Astrocyte (in vitro differentiated cells and primary cell): ENCODE data around the gene SLC16A12. TPM values are rescaled to one million over a fixed set of nuclear protein-coding genes. Genes with fewer than 3 reads are reported as not detected.
"Not testable (repeated sequence)": the region's sequence is repeated elsewhere in the genome, so short reads cannot be mapped to it uniquely, and the experiment has no call there.

Experiments used
- DNase-seq: peaks from one replicate; pipeline ENCODE4 v3.0.0-alpha.2; 2010; ENCODE audit warnings: low read depth
- FAIRE-seq: peaks from 2 replicates; lab custom pipeline; 2011; peaks lifted over from hg19 to GRCh38; lab: Jason Lieb, UNC
- H2AFZ ChIP-seq: 2 replicates; pipeline ENCODE4 v1.6.0; 2012; ENCODE audit warnings: low read depth, low read length, inconsistent platforms
- H3K27ac ChIP-seq: 2 replicates; pipeline ENCODE4 v1.5.1; 2011; ENCODE audit warnings: low read depth, low read length, inconsistent platforms
- H3K27me3 ChIP-seq: 2 replicates; pipeline ENCODE4 v1.6.0; 2011; ENCODE audit warnings: low read length, inconsistent platforms; ENCODE audit not compliant: insufficient read depth
- H3K36me3 ChIP-seq: 2 replicates; pipeline ENCODE4 v1.5.1; 2011; ENCODE audit warnings: low read length, inconsistent platforms; ENCODE audit not compliant: insufficient read depth
- H3K4me1 ChIP-seq: 2 replicates; pipeline ENCODE4 v1.5.1; 2011; ENCODE audit warnings: low read length, inconsistent platforms; ENCODE audit not compliant: insufficient read depth
- H3K4me2 ChIP-seq: 2 replicates; pipeline ENCODE4 v1.6.0; 2012; ENCODE audit warnings: low read length, inconsistent platforms
- H3K4me3 ChIP-seq: 2 replicates; pipeline ENCODE4 v1.5.1; 2011; ENCODE audit warnings: low read depth, mild to moderate bottlenecking, low read length, inconsistent platforms; ENCODE audit not compliant: insufficient read depth
- H3K79me2 ChIP-seq: 2 replicates; pipeline ENCODE4 v1.6.0; 2012; ENCODE audit warnings: mild to moderate bottlenecking, low read length, inconsistent platforms; ENCODE audit not compliant: insufficient read depth
- H3K9ac ChIP-seq: 2 replicates; pipeline ENCODE4 v1.6.0; 2012; ENCODE audit warnings: mild to moderate bottlenecking, low read length, inconsistent platforms
- H3K9me3 ChIP-seq: 2 replicates; pipeline ENCODE4 v1.5.1; 2012; ENCODE audit warnings: low read depth, mild to moderate bottlenecking, low read length, inconsistent platforms; ENCODE audit not compliant: insufficient read depth
- H4K20me1 ChIP-seq: 2 replicates; pipeline ENCODE4 v1.6.0; 2012; ENCODE audit warnings: low read length, inconsistent platforms; ENCODE audit not compliant: insufficient read depth
- H3K27ac Mint-ChIP-seq: one replicate; pipeline ENCODE4 v1.8.0; 2021; ENCODE audit warnings: mild to moderate bottlenecking, mixed read lengths; ENCODE audit not compliant: unreplicated experiment
- H3K27me3 Mint-ChIP-seq: one replicate; pipeline ENCODE4 v1.8.0; 2021; ENCODE audit warnings: low read depth, mixed read lengths; ENCODE audit not compliant: unreplicated experiment
- H3K36me3 Mint-ChIP-seq: one replicate; pipeline ENCODE4 v1.8.0; 2021; ENCODE audit warnings: low read depth, mixed read lengths; ENCODE audit not compliant: unreplicated experiment
- H3K4me1 Mint-ChIP-seq: one replicate; pipeline ENCODE4 v1.8.0; 2021; ENCODE audit warnings: low read depth, mixed read lengths; ENCODE audit not compliant: unreplicated experiment
- H3K4me3 Mint-ChIP-seq: one replicate; pipeline ENCODE4 v1.8.0; 2021; ENCODE audit warnings: mild to moderate bottlenecking, moderate library complexity, mixed read lengths; ENCODE audit not compliant: unreplicated experiment
- H3K9me3 Mint-ChIP-seq: one replicate; pipeline ENCODE4 v1.8.0; 2021; ENCODE audit warnings: mild to moderate bottlenecking, mixed read lengths; ENCODE audit not compliant: unreplicated experiment
- EZH2 ChIP-seq: IDR thresholded peaks from 2 replicates; pipeline ENCODE4 v1.6.1; 2012; ENCODE audit warnings: mild to moderate bottlenecking, low read length, inconsistent platforms; ENCODE audit not compliant: insufficient read depth
- total RNA-seq: library from RNA; stranded (reverse); gene quantifications from 2 replicates; pipeline ENCODE4 v1.2.1, GENCODE V29; 2021
- TF ChIP-seq, protein P1 (sequence below): IDR thresholded peaks from 2 replicates; pipeline ENCODE4 v1.5.1; 2011; ENCODE audit warnings: low read depth, mild to moderate bottlenecking, inconsistent platforms, low read length, moderate library complexity; ENCODE audit not compliant: insufficient read depth

Gene SLC16A12
- total RNA-seq, 1 donor from 2014 or later, result 0.59 TPM

DNA sequence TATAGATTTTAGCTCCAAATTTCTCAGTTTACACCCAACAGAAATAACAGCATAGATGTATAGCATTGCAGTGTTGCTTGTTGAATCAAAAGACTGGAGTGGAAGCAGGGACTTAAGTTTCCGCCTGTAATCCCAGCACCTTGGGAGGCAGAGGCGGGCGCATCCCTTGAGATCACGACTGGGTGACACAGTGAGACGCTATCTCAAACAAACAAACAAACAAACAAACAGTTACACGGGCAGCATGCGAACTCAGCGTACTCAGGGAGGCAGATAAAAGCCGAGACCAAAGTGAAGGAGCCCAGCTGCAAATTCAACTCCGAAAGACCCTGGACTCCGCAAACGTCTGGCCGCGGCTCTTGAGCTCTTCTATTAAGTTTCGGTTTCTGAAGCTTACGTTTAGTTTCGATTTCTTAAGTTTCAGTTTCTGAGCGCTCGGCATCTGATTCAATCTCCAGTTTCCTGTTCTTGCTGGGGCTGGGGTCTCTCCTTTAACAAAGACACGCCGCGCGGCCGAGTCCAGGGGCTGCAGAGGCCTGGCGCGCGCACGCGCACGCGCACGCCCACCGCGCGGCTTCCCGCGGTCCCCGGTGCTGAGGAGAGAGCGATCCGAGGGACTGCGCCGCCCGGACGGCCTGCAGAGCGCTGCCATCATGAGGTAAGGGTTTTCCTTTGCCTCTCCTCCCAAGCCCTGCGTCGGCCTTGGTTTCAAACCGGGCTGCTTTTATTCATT, 121.1 kb downstream of the SLC16A12 start, which contains the start of gene IFIT5:
Gene IFIT5, plus strand, starts transcription at position 423 of the 733 bp plus-strand sequence. Its CDS starts 231 bp downstream, at position 654.
- no peak for FAIRE-seq

DNA sequence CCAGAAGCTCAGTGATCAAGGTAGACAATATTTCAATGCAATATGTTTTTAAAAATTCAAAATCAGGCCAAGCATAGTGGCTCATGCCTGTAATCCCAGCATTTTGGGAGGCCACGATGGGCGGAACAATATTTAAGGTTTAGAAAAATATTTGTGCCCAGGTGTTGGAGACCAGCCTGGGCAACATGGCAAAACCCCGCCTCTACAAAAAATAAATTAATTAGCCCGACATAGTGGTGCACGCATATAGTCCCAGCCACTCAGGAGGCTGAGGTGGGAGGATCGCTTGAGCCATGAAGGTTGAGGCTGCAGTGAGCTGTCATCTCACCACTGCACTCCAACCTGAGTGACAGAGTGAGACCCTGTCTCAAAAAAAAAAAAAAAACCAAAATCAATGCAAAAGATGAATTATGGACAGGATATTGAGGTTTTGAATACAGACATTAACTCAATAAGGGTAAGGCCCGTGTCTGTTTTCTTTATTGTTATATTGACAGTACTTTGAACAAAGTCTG, 121.9 kb downstream of the SLC16A12 start:
- Histone ChIP-seq H3K36me3 (no peaks in the 10 kb centered on the region), H3K4me3 (no peak overlapping the region), H3K4me1 (peaks cover 10% of the 10 kb centered on the region), H3K9me3 (no peaks in the 10 kb centered on the region), H4K20me1 (no peaks in the 10 kb centered on the region), H3K9ac (peak overlapping the region; percentile 95), H3K79me2 (peaks cover 13% of the 10 kb centered on the region), H3K27me3 (no peaks in the 10 kb centered on the region), H3K4me2 (peak overlapping the region; percentile 85), H3K27ac (no peak overlapping the region), H2AFZ (no peak overlapping the region)
- Mint-ChIP-seq H3K27ac (peak overlapping the region; percentile 96), H3K4me3 (peak overlapping the region; percentile 91), H3K9me3 (peaks cover 14% of the 10 kb centered on the region), H3K36me3 (peaks cover 37% of the 10 kb centered on the region), H3K4me1 (peaks cover 5% of the 10 kb centered on the region), H3K27me3 (no peaks in the 10 kb centered on the region)
- no peak for TF ChIP-seq EZH2
- TF ChIP-seq, protein P1, sequence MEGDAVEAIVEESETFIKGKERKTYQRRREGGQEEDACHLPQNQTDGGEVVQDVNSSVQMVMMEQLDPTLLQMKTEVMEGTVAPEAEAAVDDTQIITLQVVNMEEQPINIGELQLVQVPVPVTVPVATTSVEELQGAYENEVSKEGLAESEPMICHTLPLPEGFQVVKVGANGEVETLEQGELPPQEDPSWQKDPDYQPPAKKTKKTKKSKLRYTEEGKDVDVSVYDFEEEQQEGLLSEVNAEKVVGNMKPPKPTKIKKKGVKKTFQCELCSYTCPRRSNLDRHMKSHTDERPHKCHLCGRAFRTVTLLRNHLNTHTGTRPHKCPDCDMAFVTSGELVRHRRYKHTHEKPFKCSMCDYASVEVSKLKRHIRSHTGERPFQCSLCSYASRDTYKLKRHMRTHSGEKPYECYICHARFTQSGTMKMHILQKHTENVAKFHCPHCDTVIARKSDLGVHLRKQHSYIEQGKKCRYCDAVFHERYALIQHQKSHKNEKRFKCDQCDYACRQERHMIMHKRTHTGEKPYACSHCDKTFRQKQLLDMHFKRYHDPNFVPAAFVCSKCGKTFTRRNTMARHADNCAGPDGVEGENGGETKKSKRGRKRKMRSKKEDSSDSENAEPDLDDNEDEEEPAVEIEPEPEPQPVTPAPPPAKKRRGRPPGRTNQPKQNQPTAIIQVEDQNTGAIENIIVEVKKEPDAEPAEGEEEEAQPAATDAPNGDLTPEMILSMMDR, result no peak
- FAIRE-seq (no peak), DNase-seq (no peak)

More for the DNA sequence above, 121.1 kb downstream of the SLC16A12 start, which contains the start of gene IFIT5:
- Histone ChIP-seq H3K79me2 (peaks cover 13% of the 10 kb centered on the region), H3K27ac (peak within 1 kb of the TSS; percentile 85), H3K4me1 (peaks cover 10% of the 10 kb centered on the region), H4K20me1 (no peaks in the 10 kb centered on the region), H3K4me2 (peak within 1 kb of the TSS; percentile 85), H3K36me3 (no peaks in the 10 kb centered on the region), H3K4me3 (peak within 1 kb of the TSS; percentile 98), H3K27me3 (no peaks in the 10 kb centered on the region), H2AFZ (peak within 1 kb of the TSS; percentile 88), H3K9ac (peak within 1 kb of the TSS; percentile 95), H3K9me3 (no peaks in the 10 kb centered on the region)
- Mint-ChIP-seq H3K36me3 (peaks cover 32% of the 10 kb centered on the region), H3K9me3 (peaks cover 12% of the 10 kb centered on the region), H3K4me1 (peaks cover 5% of the 10 kb centered on the region), H3K27me3 (no peaks in the 10 kb centered on the region), H3K27ac (peak within 1 kb of the TSS; percentile 98), H3K4me3 (peak within 1 kb of the TSS; percentile 97)
- peak; percentile 61 for DNase-seq
- TF ChIP-seq, protein P1, result no peak
- no peak for TF ChIP-seq EZH2

DNA sequence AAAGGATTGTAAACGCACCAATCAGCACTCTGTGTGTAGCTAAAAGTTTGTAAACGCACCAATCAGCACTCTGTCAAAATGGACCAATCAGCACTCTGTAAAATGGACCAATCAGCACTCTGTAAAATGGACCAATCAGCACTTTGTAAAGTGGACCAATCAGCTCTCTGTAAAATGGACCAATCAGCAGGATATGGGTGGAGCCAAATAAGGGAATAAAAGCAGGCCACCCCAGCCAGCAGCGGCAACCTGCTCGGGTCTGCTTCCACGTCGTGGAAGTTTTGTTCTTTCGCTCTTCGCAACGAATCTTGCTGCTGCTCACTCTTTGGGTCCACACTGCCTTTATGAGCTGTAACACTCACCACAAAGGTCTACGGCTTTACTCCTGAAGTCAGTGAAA, 123.1 kb downstream of the SLC16A12 start:
- not testable (repeated sequence) for H3K27me3 Mint-ChIP-seq, DNase-seq, H3K4me2 ChIP-seq, H2AFZ ChIP-seq, H3K9me3 ChIP-seq, FAIRE-seq, H4K20me1 ChIP-seq, H3K4me1 ChIP-seq, H3K4me1 Mint-ChIP-seq, H3K27me3 ChIP-seq, H3K27ac Mint-ChIP-seq, H3K4me3 ChIP-seq, H3K27ac ChIP-seq, H3K9ac ChIP-seq, H3K36me3 ChIP-seq
- peak overlapping the region; percentile 68 for H3K4me3 Mint-ChIP-seq
- H3K36me3 Mint-ChIP-seq, result peaks cover 34% of the 10 kb centered on the region
- peaks cover 13% of the 10 kb centered on the region for H3K79me2 ChIP-seq
- peaks cover 14% of the 10 kb centered on the region for H3K9me3 Mint-ChIP-seq

DNA sequence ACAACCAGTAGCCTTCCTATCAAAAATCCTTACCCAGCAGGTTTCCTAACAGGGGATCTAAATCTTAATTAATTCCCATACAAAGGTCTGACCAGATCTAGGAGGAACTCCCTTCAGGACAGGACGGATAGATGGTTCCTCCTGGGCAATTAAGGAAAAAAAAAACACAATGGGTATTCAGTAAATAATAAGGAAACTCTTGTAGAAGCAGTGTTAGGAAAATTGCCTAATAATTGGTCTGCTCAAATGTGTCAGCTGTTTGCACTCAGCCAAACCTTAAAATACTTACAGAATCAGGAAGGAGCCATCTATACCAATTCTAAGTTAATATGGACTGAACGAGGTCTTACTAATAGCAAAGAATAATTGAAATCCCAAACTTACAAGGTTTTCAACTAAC, 124.3 kb downstream of the SLC16A12 start:
- not testable (repeated sequence) for H3K9me3 ChIP-seq, H3K27me3 Mint-ChIP-seq, H4K20me1 ChIP-seq, H3K27ac Mint-ChIP-seq, DNase-seq, H2AFZ ChIP-seq, H3K4me1 ChIP-seq, H3K4me1 Mint-ChIP-seq, FAIRE-seq, H3K9ac ChIP-seq, H3K36me3 ChIP-seq, H3K27me3 ChIP-seq, H3K4me3 ChIP-seq, H3K4me2 ChIP-seq, H3K4me3 Mint-ChIP-seq, H3K27ac ChIP-seq
- Mint-ChIP-seq H3K36me3 (peaks cover 35% of the 10 kb centered on the region), H3K9me3 (peaks cover 16% of the 10 kb centered on the region)
- H3K79me2 ChIP-seq, result peaks cover 11% of the 10 kb centered on the region
